HEK293 (cell line): Measurements from ENCODE around the gene HEMGN.

Experiments used
- CTCF ChIA-PET: fragments of 350-600 bp; formaldehyde crosslinking; extraction: SDS; loops from one replicate; lab custom pipeline; 2021; ENCODE audit warnings: antibody characterized with exemption; lab: Yijun Ruan, JAX
- POLR2A ChIA-PET: fragments of 300-600 bp; formaldehyde crosslinking; extraction: SDS; loops from one replicate; lab custom pipeline; 2020; ENCODE audit warnings: antibody characterized with exemption, inconsistent platforms; lab: Yijun Ruan, JAX
- H3K27ac ChIP-seq: fragments of 200-500 bp; sonication (Bioruptor generic); 2 replicates; pipeline ENCODE4 v1.5.1; 2014; ENCODE audit warnings: low read depth, low read length, control low read depth, inconsistent platforms; ENCODE audit errors: extremely low read depth
- H3K36me3 ChIP-seq, 2 experiments: fragments of 200-500 bp in 1 of 2; sonication (Bioruptor generic) in 1 of 2; 1 replicate in 1 of 2; 2 replicates in 1 of 2; pipeline ENCODE4 v1.5.1; 2014 to 2017; ENCODE audit warnings: inconsistent platforms in 2 of 2, low read length in 2 of 2; ENCODE audit not compliant: control insufficient read depth in 2 of 2, insufficient read depth in 1 of 2
- H3K4me1 ChIP-seq: fragments of 200-500 bp; sonication (Bioruptor generic); 2 replicates; pipeline ENCODE4 v1.5.1; 2014; ENCODE audit warnings: mild to moderate bottlenecking, low read length, inconsistent platforms; ENCODE audit not compliant: control insufficient read depth, insufficient read depth
- H3K4me3 ChIP-seq: 2 replicates; pipeline ENCODE4 v1.5.1; 2011; ENCODE audit warnings: low read depth, mild to moderate bottlenecking, control low read depth, low read length, moderate library complexity
- H3K9me3 ChIP-seq: fragments of 200-500 bp; sonication (Bioruptor generic); 2 replicates; pipeline ENCODE4 v1.5.1; 2014; ENCODE audit warnings: low read depth, low read length, inconsistent platforms; ENCODE audit not compliant: control insufficient read depth, insufficient read depth
- BCL11A ChIP-seq: fragments of 450-650 bp; formaldehyde crosslinking; IDR thresholded peaks from 2 replicates; pipeline ENCODE4 v1.5.1; 2016; ENCODE audit warnings: low read depth, missing biosample characterization, missing genetic modification characterization
- KLF10 ChIP-seq: fragments of 450-650 bp; IDR thresholded peaks from 2 replicates; pipeline ENCODE4 v1.5.1; 2018; ENCODE audit warnings: missing biosample characterization, mild to moderate bottlenecking, missing genetic modification characterization
- ZEB2 ChIP-seq: fragments of 450-650 bp; formaldehyde crosslinking; IDR thresholded peaks from 2 replicates; pipeline ENCODE4 v1.5.1; 2016; ENCODE audit warnings: missing biosample characterization, missing genetic modification characterization
- ZIC2 ChIP-seq: fragments of 450-650 bp; formaldehyde crosslinking; IDR thresholded peaks from 2 replicates; pipeline ENCODE4 v1.5.1; 2016; ENCODE audit warnings: missing biosample characterization, missing genetic modification characterization
- ZNF221 ChIP-seq: fragments of 450-650 bp; formaldehyde crosslinking; IDR thresholded peaks from 2 replicates; pipeline ENCODE4 v1.5.1; 2017; ENCODE audit warnings: missing biosample characterization, missing genetic modification characterization, borderline replicate concordance
- ZNF302 ChIP-seq: fragments of 450-650 bp; formaldehyde crosslinking; IDR thresholded peaks from 2 replicates; pipeline ENCODE4 v1.5.1; 2016; ENCODE audit warnings: missing biosample characterization, missing genetic modification characterization, low read depth
- ZNF362 ChIP-seq: fragments of 450-650 bp; formaldehyde crosslinking; IDR thresholded peaks from 2 replicates; pipeline ENCODE4 v1.5.1; 2016; ENCODE audit warnings: missing biosample characterization, missing genetic modification characterization
- ZNF416 ChIP-seq: fragments of 450-650 bp; formaldehyde crosslinking; IDR thresholded peaks from 2 replicates; pipeline ENCODE4 v1.5.1; 2016; ENCODE audit warnings: missing biosample characterization, missing genetic modification characterization
- ZNF48 ChIP-seq: fragments of 450-650 bp; formaldehyde crosslinking; IDR thresholded peaks from 2 replicates; pipeline ENCODE4 v1.5.1; 2016; ENCODE audit warnings: missing biosample characterization, missing genetic modification characterization
- ZNF488 ChIP-seq: fragments of 450-650 bp; formaldehyde crosslinking; IDR thresholded peaks from 2 replicates; pipeline ENCODE4 v1.5.1; 2016; ENCODE audit warnings: missing biosample characterization, missing genetic modification characterization
- ZNF645 ChIP-seq: fragments of 450-650 bp; formaldehyde crosslinking; IDR thresholded peaks from 2 replicates; pipeline ENCODE4; 2016; ENCODE audit warnings: missing biosample characterization, missing genetic modification characterization
- ZNF701 ChIP-seq: fragments of 450-650 bp; formaldehyde crosslinking; IDR thresholded peaks from 2 replicates; pipeline ENCODE4 v1.5.1; 2016; ENCODE audit warnings: missing biosample characterization, missing genetic modification characterization
- ZNF776 ChIP-seq: fragments of 450-650 bp; formaldehyde crosslinking; IDR thresholded peaks from 2 replicates; pipeline ENCODE4 v1.5.0; 2017; ENCODE audit warnings: missing biosample characterization, missing genetic modification characterization, borderline replicate concordance
- ZSCAN18 ChIP-seq: fragments of 450-650 bp; formaldehyde crosslinking; IDR thresholded peaks from 2 replicates; pipeline ENCODE4 v1.5.1; 2016; ENCODE audit warnings: missing biosample characterization, missing genetic modification characterization
- ZSCAN4 ChIP-seq: fragments of 450-650 bp; formaldehyde crosslinking; IDR thresholded peaks from 2 replicates; pipeline ENCODE4 v1.5.1; 2017; ENCODE audit warnings: missing biosample characterization, missing genetic modification characterization

HEMGN gene

GRCh38 chr9:97982683-97983588 lies 45.0 kb upstream of the HEMGN start, which contains the start of gene ANP32B (continued):
- TF ChIP-seq ZNF645 (tag by site-specific recombination) (no peak), KLF10 (tag by site-specific recombination) (peak; percentile 77; the same call in 1 of the 2 replicates), ZIC2 (peak; percentile 88), ZSCAN18 (tag by site-specific recombination) (no peak), ZNF776 (tag by site-specific recombination) (no peak), ZSCAN4 (no peak), ZNF302 (tag by site-specific recombination) (no peak), BCL11A (tag by site-specific recombination) (no peak), ZNF416 (tag by site-specific recombination) (no peak), ZNF221 (tag by site-specific recombination) (no peak), ZEB2 (tag by site-specific recombination) (peak; percentile 82), ZNF701 (tag by site-specific recombination) (no peak), ZNF48 (tag by site-specific recombination) (no peak), ZNF488 (no peak)
- TF ChIP-seq, all 188 proteins: peak for 52

DNA sequence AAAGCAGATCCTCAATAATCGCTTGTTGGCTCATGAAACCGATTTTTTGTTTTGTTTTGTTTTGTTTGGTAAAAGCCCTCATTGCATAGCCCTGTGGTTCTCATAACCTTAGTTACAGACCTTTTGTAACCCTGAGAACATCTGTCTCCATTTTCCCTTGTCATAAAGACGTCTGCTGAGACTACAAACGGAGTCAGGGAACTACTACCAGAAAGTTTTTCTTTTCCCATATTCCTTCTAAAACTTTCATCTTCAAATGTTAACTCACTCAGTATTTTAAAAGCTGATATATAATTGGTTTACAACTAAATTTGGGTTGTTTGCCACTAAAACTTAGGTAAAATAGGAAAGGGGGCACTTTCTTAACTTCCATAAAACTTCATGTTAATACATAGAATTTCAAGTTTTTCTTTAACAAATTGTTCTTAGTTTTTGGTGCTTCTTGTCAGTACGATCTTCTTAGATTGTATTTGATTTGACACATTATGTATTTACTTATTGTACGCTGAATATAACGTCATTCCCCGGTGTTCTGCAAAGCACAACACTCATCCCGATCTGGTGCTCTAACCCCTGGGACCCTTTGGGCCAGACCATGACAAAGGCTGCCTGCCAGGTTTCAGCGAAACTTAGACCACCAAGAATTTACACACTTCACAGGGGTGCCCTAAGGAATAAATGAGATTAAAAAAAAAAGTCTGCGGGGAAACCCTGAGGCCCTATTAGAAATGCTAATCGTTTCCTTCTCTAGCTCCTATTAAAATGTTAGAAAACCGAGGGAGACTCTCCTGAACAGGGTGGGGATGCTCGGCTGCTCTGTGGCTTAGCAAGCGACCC lies 44.1 kb upstream of the HEMGN start:
- POLR2A ChIA-PET = interaction anchor here (0.6 to 4.3 kb wide), 15 partner anchors 9 to 346 kb away, joined by 3 to 41 read pairs (median 4); partner anchors contain the start of genes NANS, TBC1D2 and TRMO
- Histone ChIP-seq H3K4me1 (peaks cover 4% of the 10 kb centered on the region), H3K36me3 (no peaks in the 10 kb centered on the region), H3K4me3 (peak overlapping the region; percentile 55), H3K27ac (peak overlapping the region; percentile 75; the same call in 1 of the 2 replicates), H3K9me3 (no peaks in the 10 kb centered on the region)
- CTCF ChIA-PET = interaction anchor here (0.6 to 1.8 kb wide), 6 partner anchors 12 to 275 kb away, joined by 3 to 8 read pairs (median 3); partner anchors contain the start of gene TRMO
- no peak for TF ChIP-seq ZNF362 (tag by site-specific recombination)
